Endodermal cell (in vitro differentiated cells): ENCODE results near the gene HDAC5. TPM values are rescaled to one million over a fixed set of nuclear protein-coding genes. Genes with fewer than 3 reads are reported as not detected.

ENCODE experiments used
- DNase-seq: peaks from one replicate; pipeline ENCODE4 v3.0.0-alpha.2; 2017
- H3K27ac ChIP-seq: 2 replicates; pipeline ENCODE4 v1.5.1; 2013; ENCODE audit warnings: mild to moderate bottlenecking, low read depth, low read length, moderate library complexity
- H3K27me3 ChIP-seq: 2 replicates; pipeline ENCODE4 v1.6.1; 2013; ENCODE audit warnings: mild to moderate bottlenecking, low read length, moderate library complexity; ENCODE audit not compliant: insufficient read depth, control insufficient read depth, poor library complexity, severe bottlenecking
- H3K36me3 ChIP-seq: 2 replicates; pipeline ENCODE4 v1.7.0; 2013; ENCODE audit warnings: mild to moderate bottlenecking, low read length, moderate library complexity; ENCODE audit not compliant: control insufficient read depth, insufficient read depth
- H3K4me1 ChIP-seq: one replicate; pipeline ENCODE4 v1.7.0; 2013; ENCODE audit warnings: low read length; ENCODE audit not compliant: control insufficient read depth, insufficient read depth
- H3K4me3 ChIP-seq: 2 replicates; pipeline ENCODE4 v1.5.1; 2013; ENCODE audit warnings: mild to moderate bottlenecking, low read length, moderate library complexity
- H3K9ac ChIP-seq: 2 replicates; pipeline ENCODE4 v1.6.1; 2013; ENCODE audit warnings: mild to moderate bottlenecking, low read length, moderate library complexity; ENCODE audit not compliant: poor library complexity, severe bottlenecking; ENCODE audit errors: extremely low read depth
- H3K9me3 ChIP-seq: 2 replicates; pipeline ENCODE4 v1.6.1; 2013; ENCODE audit warnings: mild to moderate bottlenecking, low read length, moderate library complexity; ENCODE audit not compliant: control insufficient read depth
- H3K27ac Mint-ChIP-seq: 2 replicates; pipeline ENCODE4 v1.8.0; 2020; ENCODE audit warnings: mixed read lengths
- H3K27me3 Mint-ChIP-seq: 2 replicates; pipeline ENCODE4 v1.8.0; 2021; ENCODE audit warnings: mild to moderate bottlenecking, mixed read lengths; ENCODE audit not compliant: insufficient read depth
- H3K36me3 Mint-ChIP-seq: 2 replicates; pipeline ENCODE4 v1.8.0; 2020; ENCODE audit warnings: low read depth, mixed read lengths
- H3K4me1 Mint-ChIP-seq: 2 replicates; pipeline ENCODE4 v1.8.0; 2020; ENCODE audit warnings: mixed read lengths
- H3K4me3 Mint-ChIP-seq: 2 replicates; pipeline ENCODE4 v1.8.0; 2020; ENCODE audit warnings: mild to moderate bottlenecking, moderate library complexity, mixed read lengths
- H3K9me3 Mint-ChIP-seq: 2 replicates; pipeline ENCODE4 v1.8.0; 2020; ENCODE audit warnings: mild to moderate bottlenecking, mixed read lengths
- WGBS, 2 experiments: methylation state at CpG; one replicate each; pipeline versions ENCODE4 v1.1.5 to v1.1.7; 2013; ENCODE audit warnings: missing lambda C conversion rate in 2 of 2, mixed read lengths in 1 of 2; ENCODE audit not compliant: insufficient coverage in 1 of 2, insufficient read length in 1 of 2; 5-methylcytosine and 5-hydroxymethylcytosine counted together
- total RNA-seq, 2 donors: library from RNA; stranded (reverse); fragmentation: NEBNext Ultra II Directional in 1 of 2; extraction: Animal tissue kit (Norgen Biotek cat#: 25700) in 1 of 2; gene quantifications; 2 replicates in 1 of 2; 3 replicates in 1 of 2; pipeline ENCODE4 v1.2.1, GENCODE V29; 2021
- TF ChIP-seq, protein P1 (sequence below): fragments of 200-600 bp; sonication (generic); conservative IDR thresholded peaks from 2 replicates; pipeline ENCODE4 v1.5.0; 2021; ENCODE audit warnings: antibody characterized with exemption, mild to moderate bottlenecking

HDAC5 gene
- total RNA-seq, 2 donors from 2014 or later: 36.9 to 64.6 TPM

DNA sequence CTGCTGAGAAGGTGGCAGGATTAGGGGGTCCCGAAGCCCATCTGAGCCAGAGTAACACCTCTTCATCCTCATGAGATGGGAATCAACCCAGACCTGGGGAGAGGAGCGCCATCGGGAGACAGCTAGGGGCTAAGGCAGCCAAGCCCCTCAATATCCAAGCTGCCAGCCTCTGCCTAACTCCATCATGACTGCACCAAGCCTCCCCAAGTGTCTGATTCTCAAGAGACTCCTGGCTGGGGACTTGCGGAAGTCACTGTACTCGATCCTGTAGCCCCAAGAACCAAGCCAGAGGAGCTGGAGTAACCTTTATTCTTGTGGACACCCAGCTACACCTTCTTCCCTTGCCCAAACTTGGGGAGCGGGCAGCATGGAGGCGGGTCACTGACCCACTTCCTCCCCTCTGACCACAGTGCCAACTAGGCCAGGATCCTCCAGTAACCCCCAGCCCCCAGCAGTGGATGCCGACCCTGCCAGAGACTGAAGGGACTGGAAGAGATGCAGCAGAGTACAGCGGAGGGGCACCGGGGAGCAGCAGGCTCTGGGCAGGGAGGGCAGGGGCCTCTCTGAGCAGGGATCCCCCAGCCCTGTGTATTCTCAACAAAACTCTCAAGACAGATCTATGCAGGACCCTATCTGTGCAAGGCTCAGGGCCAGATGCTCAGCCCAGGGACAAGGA lies 13.3 kb downstream of the HDAC5 start:
- no peak overlapping the region for H3K4me3 Mint-ChIP-seq
- H3K4me1 Mint-ChIP-seq: peaks cover 12% of the 10 kb centered on the region
- DNase-seq: no peak
- Histone ChIP-seq H3K4me1 (peaks cover 10% of the 10 kb centered on the region), H3K4me3 (no peak overlapping the region), H3K27ac (no peak overlapping the region), H3K27me3 (no peaks in the 10 kb centered on the region), H3K36me3 (peaks cover 23% of the 10 kb centered on the region), H3K9ac (no peak overlapping the region), H3K9me3 (no peaks in the 10 kb centered on the region)
- TF ChIP-seq, protein P1, sequence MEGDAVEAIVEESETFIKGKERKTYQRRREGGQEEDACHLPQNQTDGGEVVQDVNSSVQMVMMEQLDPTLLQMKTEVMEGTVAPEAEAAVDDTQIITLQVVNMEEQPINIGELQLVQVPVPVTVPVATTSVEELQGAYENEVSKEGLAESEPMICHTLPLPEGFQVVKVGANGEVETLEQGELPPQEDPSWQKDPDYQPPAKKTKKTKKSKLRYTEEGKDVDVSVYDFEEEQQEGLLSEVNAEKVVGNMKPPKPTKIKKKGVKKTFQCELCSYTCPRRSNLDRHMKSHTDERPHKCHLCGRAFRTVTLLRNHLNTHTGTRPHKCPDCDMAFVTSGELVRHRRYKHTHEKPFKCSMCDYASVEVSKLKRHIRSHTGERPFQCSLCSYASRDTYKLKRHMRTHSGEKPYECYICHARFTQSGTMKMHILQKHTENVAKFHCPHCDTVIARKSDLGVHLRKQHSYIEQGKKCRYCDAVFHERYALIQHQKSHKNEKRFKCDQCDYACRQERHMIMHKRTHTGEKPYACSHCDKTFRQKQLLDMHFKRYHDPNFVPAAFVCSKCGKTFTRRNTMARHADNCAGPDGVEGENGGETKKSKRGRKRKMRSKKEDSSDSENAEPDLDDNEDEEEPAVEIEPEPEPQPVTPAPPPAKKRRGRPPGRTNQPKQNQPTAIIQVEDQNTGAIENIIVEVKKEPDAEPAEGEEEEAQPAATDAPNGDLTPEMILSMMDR: no peak
- no peak overlapping the region for H3K27ac Mint-ChIP-seq
- H3K36me3 Mint-ChIP-seq: peaks cover 13% of the 10 kb centered on the region
- no peaks in the 10 kb centered on the region for H3K27me3 Mint-ChIP-seq
- 73 to 90% methylated on average over 3 to 10 of the region's 10 CpGs for whole genome bisulfite sequencing, 2 experiments
- H3K9me3 Mint-ChIP-seq: no peaks in the 10 kb centered on the region

DNA sequence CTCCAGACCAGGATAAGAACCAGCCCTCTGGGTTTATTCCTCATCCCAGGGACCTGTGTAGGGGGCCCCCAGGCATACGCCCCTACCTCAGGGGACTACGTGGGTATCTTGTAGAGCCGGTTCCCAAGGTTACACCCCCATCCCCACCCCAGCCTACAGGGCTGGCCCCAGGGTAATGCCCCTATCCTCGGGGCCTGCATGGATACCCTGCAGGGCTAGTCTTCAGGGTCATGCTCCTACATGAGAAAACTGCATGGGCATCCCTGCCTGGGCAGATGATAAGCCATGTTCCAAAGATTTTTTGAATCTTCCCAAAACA lies 14.2 kb downstream of the HDAC5 start:
- no peak for DNase-seq
- no peak overlapping the region for H3K27ac ChIP-seq
- no peaks in the 10 kb centered on the region for H3K9me3 ChIP-seq
- TF ChIP-seq, protein P1: no peak
- H3K36me3 ChIP-seq: peaks cover 23% of the 10 kb centered on the region
- Mint-ChIP-seq H3K9me3 (no peaks in the 10 kb centered on the region), H3K4me3 (no peak overlapping the region), H3K4me1 (peaks cover 12% of the 10 kb centered on the region), H3K27me3 (no peaks in the 10 kb centered on the region), H3K36me3 (peaks cover 13% of the 10 kb centered on the region), H3K27ac (no peak overlapping the region)
- peaks cover 10% of the 10 kb centered on the region for H3K4me1 ChIP-seq
- H3K27me3 ChIP-seq: no peaks in the 10 kb centered on the region
- no peak overlapping the region for H3K4me3 ChIP-seq
- 50 to 66% methylated on average over 2 to 4 of the region's 4 CpGs for WGBS, 2 experiments
- no peak overlapping the region for H3K9ac ChIP-seq

GRCh38 chr17:44108440-44109311 lies 14.8 kb downstream of the HDAC5 start:
- Mint-ChIP-seq H3K4me3 (no peak overlapping the region), H3K4me1 (peaks cover 12% of the 10 kb centered on the region), H3K27me3 (no peaks in the 10 kb centered on the region), H3K36me3 (peaks cover 8% of the 10 kb centered on the region), H3K9me3 (no peaks in the 10 kb centered on the region), H3K27ac (peak overlapping the region; percentile 64)
- 74 to 87% methylated on average over 7 to 16 of the region's 16 CpGs for WGBS, 2 experiments
- TF ChIP-seq, protein P1: no peak
- Histone ChIP-seq H3K4me1 (peaks cover 10% of the 10 kb centered on the region), H3K27ac (no peak overlapping the region), H3K9me3 (no peaks in the 10 kb centered on the region), H3K4me3 (no peak overlapping the region), H3K36me3 (peaks cover 17% of the 10 kb centered on the region), H3K9ac (no peak overlapping the region), H3K27me3 (no peaks in the 10 kb centered on the region)
- peak; percentile 72 for DNase-seq
